HL-60 (cell line): Measurements from ENCODE around the gene PTGIR.

ENCODE experiments used
- CTCF ChIP-seq: IDR thresholded peaks from one replicate; pipeline ENCODE4 v1.5.1; 2011; ENCODE audit warnings: low read length, control low read depth, inconsistent platforms; ENCODE audit not compliant: insufficient read depth
- GABPA ChIP-seq: IDR thresholded peaks from 2 replicates; pipeline ENCODE4 v1.6.1; 2012; ENCODE audit warnings: low read depth
- POLR2AphosphoS5 ChIP-seq: IDR thresholded peaks from 2 replicates; pipeline ENCODE4 v1.6.1; 2012; ENCODE audit warnings: low read depth
- SPI1 ChIP-seq: IDR thresholded peaks from 2 replicates; pipeline ENCODE4 v1.6.1; 2012; ENCODE audit warnings: low read depth, mild to moderate bottlenecking, borderline replicate concordance
- TF ChIP-seq, protein P1 (sequence below): IDR thresholded peaks from 2 replicates; pipeline ENCODE4 v1.6.1; 2012; ENCODE audit warnings: low read depth; ENCODE audit not compliant: insufficient replicate concordance

DNA sequence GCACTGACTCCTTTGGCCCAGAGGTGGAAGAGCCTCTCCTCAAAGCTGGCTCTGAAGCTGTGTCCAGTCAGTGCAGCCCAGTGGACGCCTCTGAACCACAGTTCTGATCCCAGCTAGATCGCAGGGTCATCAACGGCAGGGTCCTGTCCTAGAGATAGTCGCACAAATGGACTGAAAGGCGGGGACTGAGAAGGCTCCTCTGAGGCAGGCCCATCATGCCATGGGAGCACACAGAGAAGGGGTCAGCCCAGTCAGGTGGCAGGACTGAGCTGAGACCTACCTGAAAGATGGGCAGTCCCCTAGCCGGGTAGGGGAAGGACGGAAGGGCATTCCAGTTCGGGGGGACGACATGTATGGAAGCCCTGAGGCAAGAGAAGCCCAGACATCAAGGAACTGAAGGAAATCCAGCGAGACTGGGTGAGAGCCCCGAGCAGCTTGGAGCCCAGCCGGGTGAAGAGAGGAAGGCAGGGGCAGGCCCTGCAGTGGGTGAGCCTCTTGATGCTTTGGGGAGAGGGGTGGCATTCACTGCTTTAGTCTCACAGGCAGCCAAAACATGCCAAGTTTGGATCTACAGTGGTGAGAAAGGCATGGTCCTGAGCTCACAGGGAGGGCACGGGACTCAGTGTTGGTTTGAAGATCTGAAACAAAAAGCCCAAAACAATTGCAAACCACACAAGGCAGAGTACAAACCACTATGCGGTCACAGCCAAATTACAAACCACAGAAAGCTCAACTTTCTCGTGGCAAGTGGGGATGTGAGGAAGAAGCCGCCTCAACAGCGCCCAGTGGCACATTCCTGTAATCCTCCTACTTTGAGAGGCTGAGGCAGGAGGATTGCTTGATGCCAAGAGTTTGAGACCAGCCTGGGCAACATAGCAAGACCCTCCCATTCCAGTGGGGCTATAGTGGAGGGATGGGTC lies 13.8 kb downstream of the PTGIR start:
- TF ChIP-seq CTCF (no peak), SPI1 (no peak), POLR2AphosphoS5 (no peak), GABPA (no peak)
- TF ChIP-seq, protein P1, sequence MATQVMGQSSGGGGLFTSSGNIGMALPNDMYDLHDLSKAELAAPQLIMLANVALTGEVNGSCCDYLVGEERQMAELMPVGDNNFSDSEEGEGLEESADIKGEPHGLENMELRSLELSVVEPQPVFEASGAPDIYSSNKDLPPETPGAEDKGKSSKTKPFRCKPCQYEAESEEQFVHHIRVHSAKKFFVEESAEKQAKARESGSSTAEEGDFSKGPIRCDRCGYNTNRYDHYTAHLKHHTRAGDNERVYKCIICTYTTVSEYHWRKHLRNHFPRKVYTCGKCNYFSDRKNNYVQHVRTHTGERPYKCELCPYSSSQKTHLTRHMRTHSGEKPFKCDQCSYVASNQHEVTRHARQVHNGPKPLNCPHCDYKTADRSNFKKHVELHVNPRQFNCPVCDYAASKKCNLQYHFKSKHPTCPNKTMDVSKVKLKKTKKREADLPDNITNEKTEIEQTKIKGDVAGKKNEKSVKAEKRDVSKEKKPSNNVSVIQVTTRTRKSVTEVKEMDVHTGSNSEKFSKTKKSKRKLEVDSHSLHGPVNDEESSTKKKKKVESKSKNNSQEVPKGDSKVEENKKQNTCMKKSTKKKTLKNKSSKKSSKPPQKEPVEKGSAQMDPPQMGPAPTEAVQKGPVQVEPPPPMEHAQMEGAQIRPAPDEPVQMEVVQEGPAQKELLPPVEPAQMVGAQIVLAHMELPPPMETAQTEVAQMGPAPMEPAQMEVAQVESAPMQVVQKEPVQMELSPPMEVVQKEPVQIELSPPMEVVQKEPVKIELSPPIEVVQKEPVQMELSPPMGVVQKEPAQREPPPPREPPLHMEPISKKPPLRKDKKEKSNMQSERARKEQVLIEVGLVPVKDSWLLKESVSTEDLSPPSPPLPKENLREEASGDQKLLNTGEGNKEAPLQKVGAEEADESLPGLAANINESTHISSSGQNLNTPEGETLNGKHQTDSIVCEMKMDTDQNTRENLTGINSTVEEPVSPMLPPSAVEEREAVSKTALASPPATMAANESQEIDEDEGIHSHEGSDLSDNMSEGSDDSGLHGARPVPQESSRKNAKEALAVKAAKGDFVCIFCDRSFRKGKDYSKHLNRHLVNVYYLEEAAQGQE = no peak
